Measurements from ENCODE around the gene SOHLH1. TPM values are rescaled to one million over a fixed set of nuclear protein-coding genes. Genes with fewer than 3 reads are reported as not detected.

The SOHLH1 gene, protein sequence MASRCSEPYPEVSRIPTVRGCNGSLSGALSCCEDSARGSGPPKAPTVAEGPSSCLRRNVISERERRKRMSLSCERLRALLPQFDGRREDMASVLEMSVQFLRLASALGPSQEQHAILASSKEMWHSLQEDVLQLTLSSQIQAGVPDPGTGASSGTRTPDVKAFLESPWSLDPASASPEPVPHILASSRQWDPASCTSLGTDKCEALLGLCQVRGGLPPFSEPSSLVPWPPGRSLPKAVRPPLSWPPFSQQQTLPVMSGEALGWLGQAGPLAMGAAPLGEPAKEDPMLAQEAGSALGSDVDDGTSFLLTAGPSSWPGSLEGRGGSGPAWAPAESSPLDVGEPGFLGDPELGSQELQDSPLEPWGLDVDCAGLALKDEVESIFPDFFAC
- not detected in 2 replicates for total RNA-seq

- no peak within 1 kb of the TSS for H3K4me3 Mint-ChIP-seq
- DNase-seq (no peak), ATAC-seq (ENCODE audit: low read depth) (no peak)
- CTCF ChIA-PET: no interaction called here
- H3K9me3 Mint-ChIP-seq: no peaks in the 10 kb centered on the region
- H3K27ac Mint-ChIP-seq: no peak within 1 kb of the TSS
- no peaks in the 10 kb centered on the region for H3K4me1 Mint-ChIP-seq
- H3K27me3 Mint-ChIP-seq: peaks cover 5% of the 10 kb centered on the region
- intact Hi-C loops (cut with micrococcal nuclease): no loop called here
- TF ChIP-seq, protein P1, sequence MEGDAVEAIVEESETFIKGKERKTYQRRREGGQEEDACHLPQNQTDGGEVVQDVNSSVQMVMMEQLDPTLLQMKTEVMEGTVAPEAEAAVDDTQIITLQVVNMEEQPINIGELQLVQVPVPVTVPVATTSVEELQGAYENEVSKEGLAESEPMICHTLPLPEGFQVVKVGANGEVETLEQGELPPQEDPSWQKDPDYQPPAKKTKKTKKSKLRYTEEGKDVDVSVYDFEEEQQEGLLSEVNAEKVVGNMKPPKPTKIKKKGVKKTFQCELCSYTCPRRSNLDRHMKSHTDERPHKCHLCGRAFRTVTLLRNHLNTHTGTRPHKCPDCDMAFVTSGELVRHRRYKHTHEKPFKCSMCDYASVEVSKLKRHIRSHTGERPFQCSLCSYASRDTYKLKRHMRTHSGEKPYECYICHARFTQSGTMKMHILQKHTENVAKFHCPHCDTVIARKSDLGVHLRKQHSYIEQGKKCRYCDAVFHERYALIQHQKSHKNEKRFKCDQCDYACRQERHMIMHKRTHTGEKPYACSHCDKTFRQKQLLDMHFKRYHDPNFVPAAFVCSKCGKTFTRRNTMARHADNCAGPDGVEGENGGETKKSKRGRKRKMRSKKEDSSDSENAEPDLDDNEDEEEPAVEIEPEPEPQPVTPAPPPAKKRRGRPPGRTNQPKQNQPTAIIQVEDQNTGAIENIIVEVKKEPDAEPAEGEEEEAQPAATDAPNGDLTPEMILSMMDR (IDR thresholded peaks at IDR 0.05): no peak
- H3K36me3 Mint-ChIP-seq (ENCODE audit: low read depth): no peaks in the 10 kb centered on the region
- POLR2A ChIA-PET: no interaction called here
Observed at GRCh38 chr9:135699440-135699839, at the start of gene SOHLH1. Gene SOHLH1, minus strand, starts transcription at chr9:135699481. Its CDS starts 14 bp downstream, at chr9:135699467.

DNA sequence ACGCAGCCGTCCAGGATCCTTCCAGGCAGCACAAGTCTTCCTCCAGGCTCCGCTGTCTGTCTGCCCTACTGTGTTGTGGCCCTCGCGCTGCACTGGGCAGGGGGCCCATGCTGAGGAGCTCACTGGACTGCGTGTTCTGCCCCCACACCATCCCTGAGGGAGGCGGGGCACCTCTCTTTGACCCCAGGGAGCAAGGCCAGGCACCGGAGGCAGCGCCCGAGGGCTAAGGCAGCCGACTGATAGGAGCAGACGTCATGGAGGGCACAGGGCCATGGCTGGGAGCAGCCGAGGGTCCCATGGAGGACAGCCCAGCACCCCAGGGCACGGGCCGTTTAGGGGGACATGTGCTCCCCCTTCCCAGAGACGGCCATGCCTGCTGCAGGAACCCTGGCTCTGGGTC is 49.4 kb upstream of the SOHLH1 start:
- Mint-ChIP-seq H3K27me3 (no peaks in the 10 kb centered on the region), H3K9me3 (no peaks in the 10 kb centered on the region), H3K36me3 (ENCODE audit: low read depth) (no peaks in the 10 kb centered on the region), H3K27ac (no peak overlapping the region), H3K4me3 (no peak overlapping the region), H3K4me1 (no peaks in the 10 kb centered on the region)
- intact Hi-C loops (cut with micrococcal nuclease): no loop called here
- DNase-seq (no peak), ATAC-seq (ENCODE audit: low read depth) (no peak)
- ChIA-PET POLR2A (no interaction called here), CTCF (no interaction called here)
- TF ChIP-seq, protein P1 (IDR thresholded peaks at IDR 0.05): no peak

DNA sequence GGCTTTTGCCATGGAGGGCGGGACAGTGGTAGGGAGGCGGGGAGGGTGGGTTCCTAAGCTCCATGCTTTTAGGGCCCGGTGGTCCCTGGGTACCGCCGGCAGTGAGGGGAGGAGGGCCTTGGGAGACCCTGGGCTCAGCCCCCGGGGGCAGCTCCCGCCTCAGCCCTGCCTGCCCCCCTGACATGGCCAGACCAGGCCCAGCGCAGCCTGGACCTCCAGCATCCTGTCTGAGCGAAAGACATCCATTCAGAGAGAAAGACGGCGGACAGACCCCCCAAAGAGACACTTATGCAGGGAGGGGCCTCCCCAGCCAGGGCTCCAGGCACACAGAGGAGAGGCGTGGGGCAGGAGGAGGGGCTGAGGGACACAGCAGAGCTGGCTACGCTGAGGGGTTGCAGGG is 48.0 kb upstream of the SOHLH1 start:
- Mint-ChIP-seq H3K27ac (no peak overlapping the region), H3K9me3 (no peaks in the 10 kb centered on the region), H3K4me1 (no peaks in the 10 kb centered on the region), H3K4me3 (no peak overlapping the region), H3K27me3 (no peaks in the 10 kb centered on the region), H3K36me3 (ENCODE audit: low read depth) (no peaks in the 10 kb centered on the region)
- ATAC-seq (ENCODE audit: low read depth) (no peak), DNase-seq (no peak)
- TF ChIP-seq, protein P1 (IDR thresholded peaks at IDR 0.05): no peak
- intact Hi-C loops (cut with micrococcal nuclease): no loop called here
- CTCF ChIA-PET: no interaction called here
- POLR2A ChIA-PET: no interaction called here

GRCh38 chr9:135746565-135746964 is 47.3 kb upstream of the SOHLH1 start:
- H3K36me3 Mint-ChIP-seq (ENCODE audit: low read depth): no peaks in the 10 kb centered on the region
- ChIA-PET POLR2A (no interaction called here), CTCF (no interaction called here)
- TF ChIP-seq, protein P1 (IDR thresholded peaks at IDR 0.05): no peak
- H3K4me1 Mint-ChIP-seq: no peaks in the 10 kb centered on the region
- no peaks in the 10 kb centered on the region for H3K9me3 Mint-ChIP-seq
- DNase-seq (no peak), ATAC-seq (ENCODE audit: low read depth) (no peak)
- intact Hi-C loops (cut with micrococcal nuclease): no loop called here
- H3K4me3 Mint-ChIP-seq: no peak overlapping the region
- no peak overlapping the region for H3K27ac Mint-ChIP-seq
- no peaks in the 10 kb centered on the region for H3K27me3 Mint-ChIP-seq

GRCh38 chr9:135745686-135746324 is 46.5 kb upstream of the SOHLH1 start:
- Mint-ChIP-seq H3K36me3 (ENCODE audit: low read depth) (no peaks in the 10 kb centered on the region), H3K4me3 (no peak overlapping the region), H3K9me3 (no peaks in the 10 kb centered on the region), H3K4me1 (no peaks in the 10 kb centered on the region), H3K27ac (no peak overlapping the region), H3K27me3 (no peaks in the 10 kb centered on the region)
- no peak for DNase-seq
- no peak for ATAC-seq (ENCODE audit: low read depth)
- ChIA-PET CTCF (no interaction called here), POLR2A (no interaction called here)
- TF ChIP-seq, protein P1 (IDR thresholded peaks at IDR 0.05): no peak
- intact Hi-C loops (cut with micrococcal nuclease): no loop called here
